AG04449 (cell line): ENCODE results near the gene MMP11.

Source experiments
- CTCF ChIA-PET: fragments of 350-600 bp; formaldehyde crosslinking; extraction: SDS; loops from one replicate; lab custom pipeline; 2021; ENCODE audit warnings: antibody characterized with exemption; lab: Yijun Ruan, JAX
- POLR2A ChIA-PET: fragments of 400-600, 350-600 bp; formaldehyde crosslinking; extraction: SDS; loops from one replicate; lab custom pipeline; 2020; ENCODE audit warnings: antibody characterized with exemption, inconsistent platforms; lab: Yijun Ruan, JAX
- DNase-seq: peaks from one replicate; pipeline ENCODE4 v3.0.0-alpha.2; 2010; ENCODE audit warnings: low read depth, low spot score
- H3K4me3 ChIP-seq: 2 replicates; pipeline ENCODE4 v1.5.1; 2011; ENCODE audit warnings: low read depth, mild to moderate bottlenecking, control low read depth, low read length
- TF ChIP-seq, protein P1 (sequence below): IDR thresholded peaks from one replicate; pipeline ENCODE4 v1.5.1; 2011; ENCODE audit warnings: mild to moderate bottlenecking, moderate library complexity, low read length, control low read depth, inconsistent platforms; ENCODE audit not compliant: insufficient read depth; ENCODE audit errors: missing control alignments

Gene MMP11

DNA sequence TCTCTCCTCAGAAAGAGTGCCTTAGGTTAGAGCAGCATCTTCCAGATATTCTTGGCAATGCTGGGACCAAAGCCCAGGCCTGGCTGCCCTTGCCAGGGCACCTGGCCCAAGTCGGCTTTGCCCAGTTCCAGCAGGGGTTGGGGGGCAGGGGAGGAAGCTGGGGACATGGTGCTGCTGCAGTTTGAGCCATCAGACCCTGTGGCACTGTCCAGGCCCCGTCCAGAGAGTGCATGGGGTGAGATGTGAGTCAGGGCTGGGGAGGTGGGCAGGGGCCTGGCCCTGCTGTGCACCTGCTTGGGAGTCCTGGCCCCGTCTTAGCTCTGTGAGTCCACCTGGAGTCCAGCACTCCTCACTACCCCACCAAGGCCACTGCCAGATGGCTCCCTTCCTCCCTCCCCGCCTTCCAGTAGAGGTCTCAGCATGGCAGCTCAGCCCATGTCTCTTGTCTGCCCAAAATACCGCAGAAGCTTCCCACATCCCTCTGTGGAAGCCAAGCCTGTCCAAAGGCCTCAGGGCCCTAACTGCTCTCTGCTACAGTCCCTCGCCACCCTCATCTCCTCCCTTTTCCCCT lies 49.5 kb downstream of the MMP11 start:
- POLR2A ChIA-PET: interaction anchor here (0.6 kb wide), 1 partner anchor 58 kb away, joined by 3 read pairs; no protein-coding TSS in a partner anchor
- CTCF ChIA-PET: interaction anchor here (1.2 to 2.8 kb wide), 2 partner anchors 28 to 51 kb away, joined by 4 to 9 read pairs; no protein-coding TSS in a partner anchor
- DNase-seq: no peak
- H3K4me3 ChIP-seq: no peak overlapping the region
- TF ChIP-seq, protein P1, sequence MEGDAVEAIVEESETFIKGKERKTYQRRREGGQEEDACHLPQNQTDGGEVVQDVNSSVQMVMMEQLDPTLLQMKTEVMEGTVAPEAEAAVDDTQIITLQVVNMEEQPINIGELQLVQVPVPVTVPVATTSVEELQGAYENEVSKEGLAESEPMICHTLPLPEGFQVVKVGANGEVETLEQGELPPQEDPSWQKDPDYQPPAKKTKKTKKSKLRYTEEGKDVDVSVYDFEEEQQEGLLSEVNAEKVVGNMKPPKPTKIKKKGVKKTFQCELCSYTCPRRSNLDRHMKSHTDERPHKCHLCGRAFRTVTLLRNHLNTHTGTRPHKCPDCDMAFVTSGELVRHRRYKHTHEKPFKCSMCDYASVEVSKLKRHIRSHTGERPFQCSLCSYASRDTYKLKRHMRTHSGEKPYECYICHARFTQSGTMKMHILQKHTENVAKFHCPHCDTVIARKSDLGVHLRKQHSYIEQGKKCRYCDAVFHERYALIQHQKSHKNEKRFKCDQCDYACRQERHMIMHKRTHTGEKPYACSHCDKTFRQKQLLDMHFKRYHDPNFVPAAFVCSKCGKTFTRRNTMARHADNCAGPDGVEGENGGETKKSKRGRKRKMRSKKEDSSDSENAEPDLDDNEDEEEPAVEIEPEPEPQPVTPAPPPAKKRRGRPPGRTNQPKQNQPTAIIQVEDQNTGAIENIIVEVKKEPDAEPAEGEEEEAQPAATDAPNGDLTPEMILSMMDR: no peak

DNA sequence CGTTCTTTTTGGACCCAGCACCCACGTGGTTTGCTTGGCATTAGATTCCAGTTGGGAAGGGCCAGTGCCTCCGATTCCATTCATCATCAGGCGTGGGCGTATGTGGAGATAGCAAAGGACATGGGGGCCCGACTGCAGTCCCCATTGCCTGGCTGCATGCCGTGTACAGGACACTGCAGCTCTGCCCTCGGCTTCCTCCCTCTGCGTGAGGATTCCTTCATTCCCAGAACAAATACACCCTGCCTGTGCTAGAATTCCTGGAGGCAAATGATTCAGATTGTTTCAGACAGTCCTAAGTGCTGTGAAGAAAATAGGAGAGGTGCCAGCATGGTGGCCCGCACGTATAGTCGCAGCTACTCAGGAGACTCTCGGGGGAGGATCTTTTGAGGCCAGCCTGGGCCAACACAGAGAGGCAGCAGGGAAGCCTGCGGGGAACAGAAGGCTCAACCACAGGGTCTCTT lies 50.7 kb downstream of the MMP11 start:
- CTCF ChIA-PET: interaction anchor here (2.3 to 4.5 kb wide), 2 partner anchors 26 to 55 kb away, joined by 7 to 21 read pairs; partner anchors contain the start of gene CHCHD10
- H3K4me3 ChIP-seq: no peak overlapping the region
- POLR2A ChIA-PET: no interaction called here
- TF ChIP-seq, protein P1: no peak
- no peak for DNase-seq

DNA sequence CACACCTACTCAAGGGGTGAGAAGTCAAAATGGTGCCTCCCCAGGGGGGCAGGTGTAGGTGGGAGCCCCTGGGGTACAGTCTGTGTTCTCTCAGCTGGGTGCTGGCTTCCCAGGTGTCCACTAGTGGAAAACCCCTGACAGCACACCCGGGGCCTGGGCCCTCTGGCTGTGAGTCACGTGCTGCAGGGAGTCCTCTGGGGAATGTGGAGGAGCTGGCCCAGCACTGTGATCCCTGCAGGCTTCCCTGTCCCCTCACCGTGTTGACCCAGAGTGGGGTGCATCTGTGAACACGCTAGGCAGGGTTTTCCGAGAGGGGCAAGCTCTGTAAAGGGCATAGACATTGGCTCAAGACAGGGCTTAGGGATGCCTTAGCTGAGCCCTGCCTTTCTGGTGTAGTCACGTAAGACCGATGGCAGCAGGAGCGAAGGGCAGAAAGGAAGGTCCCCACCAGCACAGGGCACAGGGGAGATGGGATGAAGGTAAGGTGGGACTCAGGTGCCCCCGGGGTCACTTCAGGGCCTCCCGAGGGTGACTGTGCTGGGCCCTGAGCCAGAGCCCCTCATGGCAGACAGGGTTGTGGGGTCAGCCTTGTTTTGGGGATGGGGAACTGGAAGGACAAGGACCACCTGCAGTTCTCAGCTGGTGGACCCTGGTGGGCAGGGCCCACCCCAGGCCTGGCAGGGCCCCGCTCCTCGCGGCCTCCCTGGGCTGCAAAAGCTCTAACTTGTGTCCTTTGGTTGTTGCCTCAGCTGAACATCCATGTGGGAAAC lies 52.0 kb downstream of the MMP11 start:
- H3K4me3 ChIP-seq: no peak overlapping the region
- TF ChIP-seq, protein P1: no peak
- no peak for DNase-seq
- ChIA-PET POLR2A (no interaction called here), CTCF (interaction anchor here (1.0 to 4.5 kb wide), 3 partner anchors 22 to 56 kb away, joined by 3 to 21 read pairs (median 7); partner anchors contain the start of gene CHCHD10)

DNA sequence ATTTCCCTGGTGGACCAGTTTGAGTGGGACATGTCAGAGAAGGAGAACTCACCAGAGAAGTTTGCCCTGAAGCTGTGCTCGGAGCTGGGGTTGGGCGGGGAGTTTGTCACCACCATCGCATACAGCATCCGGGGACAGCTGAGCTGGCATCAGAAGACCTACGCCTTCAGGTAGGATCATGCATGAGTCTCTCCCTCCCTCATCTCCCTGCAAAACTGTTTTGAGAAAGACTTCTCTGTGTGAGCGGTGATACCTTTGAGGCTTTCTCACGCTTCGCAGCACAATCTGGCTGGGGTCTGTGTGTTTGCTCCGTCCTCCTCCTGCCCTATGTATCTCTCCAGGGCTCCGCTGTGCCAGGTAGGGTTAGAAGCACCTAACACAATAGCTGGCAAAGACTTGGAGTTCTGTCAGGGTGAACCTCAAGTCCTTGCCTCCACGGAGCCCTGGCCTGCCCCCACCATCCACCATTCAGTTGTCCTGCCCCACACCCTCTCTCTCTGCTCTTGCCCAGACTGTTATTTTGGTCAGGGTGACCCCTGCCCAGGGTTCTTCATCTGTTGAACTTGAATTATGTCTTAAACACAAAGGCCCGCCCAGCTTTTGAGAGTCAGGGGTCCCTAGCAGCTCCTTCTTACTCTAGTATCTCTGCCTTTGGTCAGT lies 52.7 kb downstream of the MMP11 start:
- TF ChIP-seq, protein P1: no peak
- no peak for DNase-seq
- POLR2A ChIA-PET: no interaction called here
- no peak overlapping the region for H3K4me3 ChIP-seq
- CTCF ChIA-PET: interaction anchor here (1.0 to 4.5 kb wide), 3 partner anchors 21 to 57 kb away, joined by 3 to 21 read pairs (median 7); partner anchors contain the start of gene CHCHD10

DNA sequence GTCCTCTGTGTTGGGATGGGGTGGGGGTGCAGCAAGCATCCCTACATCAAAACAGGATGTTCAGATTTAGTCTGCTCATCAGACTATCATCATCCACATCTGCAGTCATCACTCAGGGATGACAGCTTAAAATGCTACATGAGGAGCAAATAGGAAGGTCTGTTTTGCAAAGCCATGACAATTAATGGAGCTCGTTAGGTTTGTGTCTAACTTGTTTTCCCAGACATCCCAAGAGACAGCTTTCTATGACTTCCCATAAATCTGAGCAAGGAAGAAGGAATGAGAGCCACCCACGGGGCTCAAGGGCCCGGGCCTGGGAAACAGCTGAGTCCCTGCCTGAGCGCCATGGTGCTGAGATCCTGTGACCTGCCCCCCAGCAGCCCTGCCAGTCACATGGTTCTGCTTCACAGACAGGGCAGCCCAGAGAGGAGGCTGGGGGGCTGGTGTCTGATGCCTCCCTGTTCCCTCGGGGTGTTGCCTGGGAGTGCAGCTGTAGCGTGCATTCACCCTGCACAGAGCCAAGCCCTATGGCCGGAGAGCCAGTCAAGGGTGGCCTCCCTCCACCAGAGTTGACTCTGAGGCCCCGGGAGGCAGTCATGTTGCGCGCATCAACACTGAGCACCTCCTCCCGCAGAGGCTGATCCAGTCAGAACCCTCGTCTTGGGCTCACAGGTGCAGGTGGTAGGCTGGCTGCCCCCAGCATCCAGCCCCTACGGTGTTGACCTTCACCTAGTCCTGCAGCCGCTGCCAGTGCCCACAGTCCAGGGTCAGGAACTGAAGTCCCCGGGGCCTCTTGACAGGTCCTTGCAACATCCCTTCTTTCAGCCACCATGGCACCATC lies 54.1 kb downstream of the MMP11 start:
- H3K4me3 ChIP-seq: no peak overlapping the region
- peak; percentile 63 for DNase-seq
- TF ChIP-seq, protein P1: no peak
- ChIA-PET POLR2A (interaction anchor here (1.2 kb wide), 1 partner anchor 52 kb away, joined by 3 read pairs; no protein-coding TSS in a partner anchor), CTCF (interaction anchor here (0.8 to 4.5 kb wide), 5 partner anchors 12 to 58 kb away, joined by 3 to 21 read pairs (median 3); partner anchors contain the start of genes CHCHD10 and MMP11)
